SH-SY5Y (cell line): ENCODE data around the gene RNF212B.

Experiments used
- GATA2 ChIP-seq: IDR thresholded peaks from 2 replicates; pipeline ENCODE4 v1.6.1; 2011; ENCODE audit warnings: mild to moderate bottlenecking, low read depth, low read length
- GATA3 ChIP-seq: IDR thresholded peaks from 2 replicates; pipeline ENCODE4 v1.6.1; 2011; ENCODE audit warnings: low read depth, mild to moderate bottlenecking, low read length, moderate library complexity

The RNF212B gene, protein sequence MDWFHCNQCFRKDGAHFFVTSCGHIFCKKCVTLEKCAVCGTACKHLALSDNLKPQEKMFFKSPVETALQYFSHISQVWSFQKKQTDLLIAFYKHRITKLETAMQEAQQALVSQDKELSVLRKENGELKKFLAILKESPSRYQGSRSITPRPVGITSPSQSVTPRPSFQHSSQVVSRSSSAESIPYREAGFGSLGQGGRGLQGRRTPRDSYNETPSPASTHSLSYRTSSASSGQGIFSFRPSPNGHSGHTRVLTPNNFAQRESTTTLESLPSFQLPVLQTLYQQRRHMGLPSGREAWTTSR

DNA sequence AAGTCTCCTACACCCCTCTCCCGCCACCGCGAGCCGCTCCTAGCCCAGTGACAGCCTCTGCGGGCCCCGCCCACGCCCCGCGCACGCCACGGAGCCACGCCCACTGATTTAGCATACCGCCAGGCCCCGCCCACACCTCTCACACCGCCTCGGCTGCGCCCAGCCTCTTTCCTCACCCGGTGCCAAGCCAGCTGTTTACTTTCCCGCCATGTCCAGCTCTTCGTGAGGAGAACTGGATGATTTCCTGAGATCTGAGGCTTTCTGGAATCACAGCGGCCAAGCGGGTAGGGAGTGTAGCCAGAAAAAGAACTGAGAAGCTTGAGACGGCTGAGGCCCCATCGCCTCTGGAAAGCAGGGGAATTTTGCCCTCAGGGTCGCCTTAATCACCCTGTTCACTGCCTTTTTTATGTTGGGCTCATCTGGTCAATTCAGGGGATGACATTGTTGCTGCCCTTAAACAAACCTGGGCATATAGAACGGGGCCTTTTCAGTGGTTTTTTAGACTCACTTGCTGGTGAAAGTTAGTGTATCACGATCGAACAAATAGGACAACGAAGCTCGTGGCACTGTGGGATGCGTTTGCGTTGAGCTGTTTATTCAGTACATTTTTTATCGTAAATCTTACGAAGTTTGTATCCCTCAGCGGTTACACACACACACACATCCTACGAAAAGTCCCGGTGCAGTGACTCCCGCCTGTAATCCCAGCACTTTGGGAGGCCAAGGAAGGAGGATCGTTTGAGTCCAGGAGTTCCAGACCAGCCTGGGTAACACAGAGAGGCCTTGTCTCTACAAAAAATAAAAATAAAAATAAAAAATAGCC is at the start of gene RNF212B:
RNF212B (plus strand) TSS at position 165 of the 823 bp plus-strand sequence. CDS start 2,410 bp downstream, outside the sequence.
- TF ChIP-seq GATA2: no peak
- no peak for TF ChIP-seq GATA3

DNA sequence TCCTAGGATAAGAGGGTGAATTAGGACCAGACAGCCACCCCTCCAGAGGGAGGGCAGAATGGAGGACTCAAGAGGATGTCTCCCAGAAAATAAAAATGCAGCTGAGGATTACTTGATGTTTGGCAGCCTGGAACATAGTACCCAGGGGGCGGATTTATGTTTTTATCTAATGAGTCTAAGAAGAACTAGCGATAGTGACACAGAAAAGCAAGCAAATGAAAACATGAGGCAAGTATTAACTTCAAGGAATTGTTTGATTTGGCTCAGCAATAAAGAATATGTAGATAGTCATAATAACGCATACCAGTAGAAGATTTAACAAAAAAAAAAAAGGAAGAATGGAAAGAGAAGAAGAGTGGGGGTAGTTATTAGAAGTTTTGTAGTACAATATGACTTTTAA is 44.3 kb upstream of the RNF212B start:
- TF ChIP-seq GATA3 (no peak), GATA2 (no peak)

DNA sequence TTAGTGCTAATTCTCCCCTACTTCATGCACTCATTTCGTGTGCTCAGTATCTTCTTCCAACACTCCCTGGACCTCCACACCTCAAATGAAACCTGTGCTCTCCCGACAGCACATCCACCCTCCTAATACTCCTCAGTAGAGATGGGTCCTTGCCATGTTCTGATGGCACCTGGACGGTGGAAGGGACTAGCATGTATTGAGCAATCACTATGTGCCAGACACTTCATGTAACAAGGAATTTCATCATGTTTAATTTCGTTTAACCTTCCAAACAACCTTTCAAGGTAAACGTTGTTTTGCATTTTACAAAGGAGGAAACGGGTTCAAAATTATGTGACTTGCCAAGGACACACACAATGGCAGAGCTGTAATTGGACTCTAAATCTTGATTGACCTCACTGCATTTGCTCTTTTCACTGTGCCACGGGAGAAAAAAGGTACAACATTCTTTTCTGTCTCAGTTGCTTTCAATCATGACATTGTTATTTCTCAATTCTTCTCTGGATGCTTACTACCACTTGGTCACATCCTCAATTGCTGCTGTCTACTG is 42.1 kb upstream of the RNF212B start:
- TF ChIP-seq GATA2 (no peak), GATA3 (no peak)

DNA sequence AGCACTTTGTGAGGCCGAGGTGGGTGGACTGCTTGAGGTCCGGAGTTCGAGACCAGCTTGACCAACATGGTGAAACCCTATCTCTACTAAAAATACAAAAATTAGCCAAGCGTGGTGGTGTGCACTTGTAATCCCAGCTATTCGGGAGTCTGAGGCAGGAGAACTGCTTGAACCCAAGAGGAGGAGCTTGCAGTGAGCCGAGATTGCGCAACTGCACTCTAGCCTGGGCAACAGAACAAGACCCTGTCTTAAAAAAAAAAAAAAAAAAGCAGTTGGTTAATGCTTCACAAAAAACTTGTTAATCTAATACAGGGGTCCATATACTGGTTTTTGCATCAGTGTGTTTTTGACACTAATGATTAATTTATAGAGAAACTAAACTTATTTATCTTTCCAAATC is 35.7 kb upstream of the RNF212B start:
- TF ChIP-seq GATA3: no peak
- TF ChIP-seq GATA2: no peak

DNA sequence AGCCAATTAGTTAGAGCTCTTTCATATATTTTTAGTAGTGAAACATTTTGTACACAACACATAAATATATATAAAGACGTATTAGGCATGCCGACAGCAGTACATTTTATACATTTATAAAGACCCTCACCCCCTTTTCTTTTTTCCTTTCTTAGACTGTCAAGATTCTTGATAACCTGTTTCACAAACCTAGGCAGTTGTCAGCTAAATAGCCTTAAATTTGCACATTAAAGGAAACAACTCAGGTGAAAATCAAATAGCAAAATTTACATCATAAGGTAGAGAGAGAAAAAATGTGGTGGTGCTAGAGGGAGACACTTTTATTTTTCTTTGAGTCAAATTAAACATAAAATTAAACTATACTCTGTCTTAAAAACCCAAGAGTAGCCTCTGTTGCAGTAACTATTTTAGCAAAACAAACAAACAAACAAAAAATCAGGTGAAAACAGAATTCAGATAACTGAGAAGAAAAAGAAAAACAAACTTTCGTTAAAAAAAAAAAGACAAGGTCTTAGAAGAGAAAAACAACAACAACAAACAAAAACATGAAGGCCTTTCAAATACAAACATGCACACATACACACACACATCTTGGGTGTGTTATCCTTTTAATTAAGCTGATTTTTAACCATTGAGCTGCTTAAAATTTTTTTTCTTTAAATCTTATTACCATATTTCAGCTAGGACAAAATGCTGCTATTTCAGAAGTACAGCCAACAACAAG is 31.2 kb upstream of the RNF212B start:
- no peak for TF ChIP-seq GATA3

DNA sequence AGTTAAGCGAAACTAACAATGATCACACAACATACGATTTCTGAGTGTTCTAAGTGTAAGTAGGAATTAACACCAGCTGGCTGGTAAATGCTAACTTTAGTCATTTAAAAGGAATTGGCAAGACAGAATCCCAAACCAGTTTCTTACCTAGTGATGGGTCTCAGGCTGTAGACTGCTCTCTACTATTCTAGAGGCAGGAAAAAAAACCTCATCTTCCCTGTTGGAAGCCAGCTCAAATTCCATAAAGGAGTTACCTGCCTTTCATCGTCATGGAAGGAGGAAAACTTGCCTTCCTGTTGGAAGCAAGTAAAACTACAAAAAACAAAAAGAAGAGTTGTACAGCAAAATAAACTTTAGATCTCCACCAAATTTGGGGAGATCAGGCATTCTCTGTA is 30.6 kb upstream of the RNF212B start:
- TF ChIP-seq GATA2 (no peak), GATA3 (no peak)

DNA sequence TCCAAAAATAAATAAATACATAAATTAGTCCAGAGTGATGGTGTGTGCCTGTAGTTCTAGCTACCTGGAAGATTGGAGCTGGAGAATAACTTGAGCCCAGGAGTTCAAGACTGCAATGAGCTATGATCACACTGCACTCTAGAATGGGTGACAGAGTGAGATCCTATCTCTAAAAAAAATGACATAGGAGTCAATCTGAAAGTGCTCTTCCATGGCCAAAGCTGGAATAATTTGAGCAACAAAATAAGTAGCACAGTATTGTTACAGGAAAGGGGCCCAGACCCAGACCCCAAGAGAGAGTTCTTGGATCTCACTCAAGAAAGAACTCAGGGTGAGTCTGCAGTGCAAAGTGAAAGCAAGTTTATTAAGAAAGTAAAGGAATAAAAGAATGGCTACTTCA is 29.4 kb upstream of the RNF212B start:
- no peak for TF ChIP-seq GATA3
- TF ChIP-seq GATA2: no peak

DNA sequence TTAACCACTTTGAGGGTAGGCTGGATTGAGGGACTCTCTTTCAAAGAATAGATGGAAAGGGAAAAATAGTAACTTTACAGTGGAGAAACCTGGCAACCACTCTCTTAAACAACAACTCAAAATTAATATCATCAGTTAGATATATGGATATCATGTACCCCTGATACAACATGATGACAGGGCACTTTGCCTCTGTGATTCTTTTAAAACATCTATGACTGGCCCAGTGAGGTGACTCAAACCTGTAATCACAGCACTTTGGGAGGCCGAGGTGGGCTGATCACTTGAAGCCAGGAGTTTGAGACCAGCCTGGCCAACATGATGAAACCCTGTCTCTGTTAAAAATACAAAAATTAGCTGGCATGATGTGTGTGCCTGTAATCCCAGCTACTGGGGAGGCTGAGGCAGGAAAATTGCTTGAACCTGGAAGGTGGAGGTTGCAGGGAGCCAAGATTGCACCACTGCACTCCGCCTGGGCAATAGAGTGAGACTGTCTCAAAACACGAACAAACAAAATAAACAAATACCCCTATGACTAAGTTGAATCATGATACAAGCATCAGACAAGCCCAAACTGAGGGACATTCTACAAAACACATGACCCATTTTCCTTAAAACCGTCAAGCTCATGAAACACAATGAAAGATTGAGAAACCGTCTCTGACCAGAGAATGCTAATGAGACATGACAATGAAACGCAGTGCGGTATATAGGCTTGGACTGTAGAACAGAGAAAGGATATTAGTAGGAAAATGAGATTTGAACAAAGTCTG is 27.9 kb upstream of the RNF212B start:
- TF ChIP-seq GATA3 (no peak), GATA2 (no peak)

DNA sequence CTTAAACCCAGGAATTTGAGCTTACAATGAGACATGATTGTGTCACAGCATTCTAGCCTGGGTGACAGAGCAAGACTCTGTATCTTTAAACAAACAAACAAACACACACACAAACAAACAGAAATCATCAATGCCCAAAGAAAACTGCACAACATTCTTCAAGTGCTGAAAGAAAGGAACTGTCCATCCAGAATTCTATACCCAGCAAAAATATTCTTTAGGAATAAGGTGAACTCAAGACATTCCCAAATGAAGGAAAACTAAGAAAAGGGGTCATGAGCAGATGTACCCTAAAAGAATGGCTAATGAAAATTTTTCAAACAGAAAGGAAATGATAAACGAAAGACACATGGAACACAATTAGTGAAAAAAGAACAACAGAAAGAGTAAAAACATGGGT is 22.3 kb upstream of the RNF212B start:
- no peak for TF ChIP-seq GATA2
- TF ChIP-seq GATA3: no peak

DNA sequence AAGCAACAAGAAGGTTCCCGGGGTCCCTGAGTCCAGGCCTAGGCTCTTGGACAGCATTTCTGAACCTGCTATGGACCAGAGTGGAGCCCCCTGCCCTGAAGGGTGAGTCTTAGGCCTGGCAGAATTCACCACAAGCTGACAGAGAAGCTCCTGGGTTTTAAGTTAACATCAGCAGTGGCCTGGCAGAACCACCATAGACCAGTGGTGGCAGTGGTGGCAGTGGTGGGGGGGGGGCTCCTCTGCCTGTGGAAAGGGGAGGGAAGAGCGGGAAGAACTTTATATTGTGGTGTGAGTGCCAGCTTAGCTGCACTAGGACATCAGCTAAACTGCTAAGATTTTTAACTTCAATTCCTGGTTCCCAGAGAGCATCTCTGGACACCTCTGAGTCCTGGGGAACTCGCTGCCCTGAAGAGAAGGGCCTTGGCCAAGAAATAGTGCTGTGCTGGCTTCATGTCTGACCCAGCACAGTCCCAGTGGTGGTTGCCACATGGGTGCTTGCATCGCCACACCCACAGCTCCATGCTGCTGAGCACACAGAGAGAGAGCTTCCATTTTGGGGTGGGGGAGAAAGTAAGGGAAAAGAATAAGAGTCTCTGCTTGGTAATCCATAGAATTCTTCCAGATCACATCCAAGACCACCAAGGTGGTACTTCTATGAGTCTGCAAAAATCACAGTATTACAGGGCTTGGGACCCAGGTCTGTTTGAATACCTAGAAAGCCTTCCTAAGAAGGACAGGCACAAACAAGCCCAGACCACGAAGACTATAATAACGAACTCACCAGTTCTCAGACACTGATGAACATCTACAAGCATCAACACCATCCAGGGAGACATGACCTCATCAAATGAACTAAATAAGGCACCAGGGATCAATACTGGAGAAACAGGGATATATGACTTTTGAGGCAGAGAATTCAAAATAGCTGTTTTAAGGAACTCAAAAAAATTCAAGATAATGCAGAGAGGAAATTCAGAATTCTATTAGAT is 20.4 kb upstream of the RNF212B start:
- TF ChIP-seq GATA2 (no peak), GATA3 (no peak)

DNA sequence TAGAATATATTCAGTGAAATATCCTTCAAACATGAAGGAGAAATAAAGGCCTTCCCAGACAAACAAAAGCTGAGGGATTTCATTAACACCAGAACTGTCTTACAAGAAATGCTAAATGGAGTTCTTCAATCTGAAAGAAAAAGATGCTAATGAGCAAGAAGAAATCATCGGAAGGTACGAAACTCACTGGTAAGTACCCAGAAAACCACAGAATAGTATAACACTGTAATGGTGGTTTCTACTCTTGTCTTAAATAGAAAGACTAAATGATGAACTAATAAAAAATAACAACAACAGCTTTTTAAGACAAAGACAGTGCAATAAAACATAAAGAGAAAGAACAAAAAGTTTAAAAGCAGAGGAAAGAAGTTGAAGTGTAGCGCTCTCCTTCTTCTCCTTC is 18.7 kb upstream of the RNF212B start:
- no peak for TF ChIP-seq GATA2
- TF ChIP-seq GATA3: no peak

DNA sequence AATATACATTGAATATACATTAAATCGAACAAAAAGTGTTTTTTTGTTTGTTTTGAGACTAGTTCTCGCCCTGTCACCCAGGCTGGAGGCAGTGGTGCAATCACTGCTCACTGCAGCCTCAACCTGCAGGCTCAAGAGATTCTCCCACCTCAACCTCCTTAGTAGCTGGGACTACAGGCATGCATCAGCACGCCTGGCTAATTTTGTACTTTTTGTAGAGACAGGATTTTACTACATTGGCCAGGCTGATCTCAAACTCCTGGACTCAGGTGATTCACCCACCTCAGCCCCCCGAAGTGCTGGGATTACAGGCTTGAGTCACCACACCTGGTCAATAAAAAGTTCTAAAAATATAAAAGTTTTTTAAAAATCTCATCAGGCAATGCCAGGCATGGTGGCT is 10.2 kb upstream of the RNF212B start:
- TF ChIP-seq GATA2 (no peak), GATA3 (no peak)

DNA sequence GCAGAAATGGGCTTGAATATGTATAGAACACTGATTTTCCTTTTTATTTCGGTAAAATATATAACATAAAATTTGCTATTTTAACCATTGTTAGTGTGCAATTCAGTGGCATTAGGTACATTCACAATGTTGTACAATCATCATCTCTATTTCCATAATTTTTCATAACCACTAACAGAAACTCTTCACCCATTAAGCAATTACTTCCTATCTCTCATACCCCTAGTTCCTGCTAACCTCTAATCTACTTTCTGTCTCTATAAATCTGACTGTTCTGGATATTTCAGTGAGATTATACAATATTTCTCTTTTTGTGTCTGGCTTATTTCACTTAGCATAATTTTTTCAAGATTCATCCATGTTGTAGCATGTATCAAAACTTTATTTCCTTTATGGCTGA is 8.9 kb upstream of the RNF212B start:
- TF ChIP-seq GATA3 (no peak), GATA2 (no peak)
